DOHH2 (cell line): ENCODE results near the gene TRIM42.

ENCODE experiments used
- H3F3A ChIP-seq: fragments of 200-600 bp; sonication (generic), shearing (Covaris generic); 2 replicates; pipeline ENCODE4 v1.6.0; 2016; ENCODE audit warnings: antibody characterized with exemption, mild to moderate bottlenecking; ENCODE audit not compliant: control insufficient read depth, insufficient read depth
- H3K27ac ChIP-seq: fragments of 200-600 bp; sonication (generic); 2 replicates; pipeline ENCODE4 v1.5.1; 2014; ENCODE audit warnings: low read depth, mild to moderate bottlenecking, low read length, moderate library complexity
- H3K27me3 ChIP-seq: fragments of 200-600 bp; sonication (generic); 2 replicates; pipeline ENCODE4 v1.6.1; 2014; ENCODE audit warnings: mild to moderate bottlenecking, low read length, mixed read lengths; ENCODE audit not compliant: control insufficient read depth
- H3K36me3 ChIP-seq: fragments of 200-600 bp; sonication (generic); 2 replicates; pipeline ENCODE4 v1.6.1; 2014; ENCODE audit warnings: mild to moderate bottlenecking, low read length, moderate library complexity, mixed read lengths; ENCODE audit not compliant: control insufficient read depth
- H3K4me1 ChIP-seq: fragments of 200-600 bp; sonication (generic); 2 replicates; pipeline ENCODE4 v1.6.1; 2014; ENCODE audit warnings: mild to moderate bottlenecking, low read length, mixed read lengths; ENCODE audit not compliant: control insufficient read depth
- H3K4me2 ChIP-seq: fragments of 200-600 bp; sonication (generic); 2 replicates; pipeline ENCODE4 v1.6.0; 2014; ENCODE audit warnings: mild to moderate bottlenecking, low read length, moderate library complexity
- H3K4me3 ChIP-seq: fragments of 200-600 bp; sonication (generic); 2 replicates; pipeline ENCODE4 v1.5.1; 2014; ENCODE audit warnings: mild to moderate bottlenecking, low read length, mixed read lengths
- H3K79me2 ChIP-seq: fragments of 200-600 bp; sonication (generic); 2 replicates; pipeline ENCODE4 v1.6.1; 2014; ENCODE audit warnings: mild to moderate bottlenecking, low read length, mixed read lengths; ENCODE audit not compliant: control insufficient read depth
- H3K9me2 ChIP-seq: fragments of 200-600 bp; sonication (generic); replicated peaks from 2 replicates; pipeline ENCODE4 v1.6.1; 2014; ENCODE audit warnings: mild to moderate bottlenecking, low read length, mixed read lengths; ENCODE audit not compliant: control insufficient read depth
- H3K9me3 ChIP-seq: fragments of 200-600 bp; sonication (generic); 2 replicates; pipeline ENCODE4 v1.6.1; 2014; ENCODE audit warnings: antibody characterized with exemption, low read length, mixed read lengths; ENCODE audit not compliant: control insufficient read depth, insufficient read depth
- H4K20me1 ChIP-seq: fragments of 200-600 bp; sonication (generic); 2 replicates; pipeline ENCODE4 v1.6.0; 2014; ENCODE audit warnings: low read depth, mild to moderate bottlenecking, antibody characterized with exemption, low read length, moderate library complexity; ENCODE audit not compliant: control insufficient read depth, insufficient read depth
- EZH2phosphoT487 ChIP-seq: fragments of 200-600 bp; sonication (generic); IDR thresholded peaks from 2 replicates; pipeline ENCODE4 v1.6.1; 2017; ENCODE audit warnings: borderline replicate concordance, mild to moderate bottlenecking, antibody characterized with exemption, low read length, moderate library complexity, mixed read lengths
- TF ChIP-seq, protein P1 (sequence below): fragments of 200-600 bp; sonication (generic); IDR thresholded peaks from one replicate; pipeline ENCODE4 v1.5.1; 2014; ENCODE audit warnings: antibody characterized with exemption, mild to moderate bottlenecking, low read depth, low read length; ENCODE audit not compliant: poor library complexity, severe bottlenecking

TRIM42 gene

DNA sequence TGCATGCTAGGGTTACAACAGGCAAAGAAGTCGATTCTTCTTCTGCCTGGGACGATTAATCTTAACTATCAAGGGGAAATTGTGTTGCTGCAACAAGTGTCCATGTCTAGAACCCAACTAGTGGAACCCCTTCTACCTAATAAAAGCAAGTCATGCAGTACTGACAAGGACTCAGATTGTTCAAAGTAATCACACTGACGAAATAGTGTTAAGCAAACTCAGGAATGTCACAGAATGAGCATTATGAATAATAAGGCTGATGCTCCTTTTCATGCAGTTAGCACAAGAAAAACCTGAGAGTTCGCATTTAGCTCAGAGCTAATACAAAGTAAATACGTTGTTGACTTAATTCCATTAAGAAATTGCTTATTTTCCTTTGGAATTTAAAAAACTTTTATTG, 47.5 kb upstream of the TRIM42 start:
- no peak overlapping the region for H3K4me3 ChIP-seq
- H3K9me3 ChIP-seq, result no peaks in the 10 kb centered on the region
- no peaks in the 10 kb centered on the region for H3F3A ChIP-seq
- no peak overlapping the region for H3K4me2 ChIP-seq
- peaks cover 3% of the 10 kb centered on the region; the same call in 1 of the 2 replicates for H3K27me3 ChIP-seq
- H3K36me3 ChIP-seq, result no peaks in the 10 kb centered on the region
- H3K9me2 ChIP-seq, result no peaks in the 10 kb centered on the region
- no peaks in the 10 kb centered on the region for H4K20me1 ChIP-seq
- TF ChIP-seq, protein P1, sequence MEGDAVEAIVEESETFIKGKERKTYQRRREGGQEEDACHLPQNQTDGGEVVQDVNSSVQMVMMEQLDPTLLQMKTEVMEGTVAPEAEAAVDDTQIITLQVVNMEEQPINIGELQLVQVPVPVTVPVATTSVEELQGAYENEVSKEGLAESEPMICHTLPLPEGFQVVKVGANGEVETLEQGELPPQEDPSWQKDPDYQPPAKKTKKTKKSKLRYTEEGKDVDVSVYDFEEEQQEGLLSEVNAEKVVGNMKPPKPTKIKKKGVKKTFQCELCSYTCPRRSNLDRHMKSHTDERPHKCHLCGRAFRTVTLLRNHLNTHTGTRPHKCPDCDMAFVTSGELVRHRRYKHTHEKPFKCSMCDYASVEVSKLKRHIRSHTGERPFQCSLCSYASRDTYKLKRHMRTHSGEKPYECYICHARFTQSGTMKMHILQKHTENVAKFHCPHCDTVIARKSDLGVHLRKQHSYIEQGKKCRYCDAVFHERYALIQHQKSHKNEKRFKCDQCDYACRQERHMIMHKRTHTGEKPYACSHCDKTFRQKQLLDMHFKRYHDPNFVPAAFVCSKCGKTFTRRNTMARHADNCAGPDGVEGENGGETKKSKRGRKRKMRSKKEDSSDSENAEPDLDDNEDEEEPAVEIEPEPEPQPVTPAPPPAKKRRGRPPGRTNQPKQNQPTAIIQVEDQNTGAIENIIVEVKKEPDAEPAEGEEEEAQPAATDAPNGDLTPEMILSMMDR, result no peak
- no peak for TF ChIP-seq EZH2phosphoT487
- no peaks in the 10 kb centered on the region for H3K79me2 ChIP-seq
- H3K4me1 ChIP-seq, result no peaks in the 10 kb centered on the region
- H3K27ac ChIP-seq, result no peak overlapping the region

DNA sequence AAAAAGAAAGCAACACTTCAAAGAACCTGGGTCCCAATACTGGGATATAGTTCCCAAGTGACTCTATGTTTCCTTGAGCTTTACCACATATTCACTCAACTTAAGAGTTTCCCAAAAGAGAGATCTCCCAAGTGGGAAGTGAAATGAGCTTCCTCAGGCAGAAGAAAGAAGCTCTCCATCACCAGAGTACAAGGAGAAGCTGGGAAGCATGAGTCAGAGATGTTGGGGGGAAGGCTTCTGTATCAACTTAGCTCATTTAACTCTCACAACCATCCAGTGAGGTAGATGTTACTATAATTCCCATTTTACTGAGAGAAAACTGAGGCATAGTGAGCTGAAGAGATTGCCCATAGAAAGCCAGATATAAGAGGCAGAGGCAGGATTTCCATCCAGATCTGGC, 47.0 kb upstream of the TRIM42 start:
- Histone ChIP-seq H4K20me1 (no peaks in the 10 kb centered on the region), H3K27me3 (peaks cover 3% of the 10 kb centered on the region; the same call in 1 of the 2 replicates), H3K4me1 (no peaks in the 10 kb centered on the region), H3K9me2 (no peaks in the 10 kb centered on the region), H3F3A (no peaks in the 10 kb centered on the region), H3K27ac (no peak overlapping the region), H3K9me3 (no peaks in the 10 kb centered on the region), H3K4me2 (no peak overlapping the region), H3K36me3 (no peaks in the 10 kb centered on the region), H3K79me2 (no peaks in the 10 kb centered on the region), H3K4me3 (no peak overlapping the region)
- TF ChIP-seq EZH2phosphoT487, result no peak
- TF ChIP-seq, protein P1, result no peak

DNA sequence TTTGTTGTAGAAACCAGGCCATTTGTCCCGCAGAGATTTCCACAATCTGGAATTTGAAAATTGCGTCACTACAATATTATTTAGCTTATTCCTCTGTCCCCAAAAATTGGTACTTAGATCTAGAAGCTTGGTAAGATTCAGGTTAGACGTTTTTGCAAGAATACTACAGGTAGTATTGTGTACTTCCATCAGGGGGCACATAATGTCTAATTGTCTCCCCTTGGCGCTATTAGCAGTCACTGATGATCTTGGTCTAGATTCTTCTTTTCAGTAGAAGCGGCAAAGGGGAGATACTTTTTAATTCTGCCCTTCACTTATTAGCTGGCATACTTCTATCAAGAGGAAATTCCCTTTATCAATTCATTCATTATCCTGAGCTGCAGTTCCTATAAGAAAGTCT, 42.6 kb upstream of the TRIM42 start:
- Histone ChIP-seq H4K20me1 (no peaks in the 10 kb centered on the region), H3K36me3 (no peaks in the 10 kb centered on the region), H3K4me1 (no peaks in the 10 kb centered on the region), H3K4me2 (no peak overlapping the region), H3K27ac (no peak overlapping the region), H3K79me2 (no peaks in the 10 kb centered on the region), H3F3A (no peaks in the 10 kb centered on the region), H3K4me3 (no peak overlapping the region), H3K9me2 (no peaks in the 10 kb centered on the region), H3K27me3 (peaks cover 3% of the 10 kb centered on the region; the same call in 1 of the 2 replicates), H3K9me3 (no peaks in the 10 kb centered on the region)
- TF ChIP-seq EZH2phosphoT487, result no peak
- TF ChIP-seq, protein P1, result no peak
